Measurements from ENCODE around the gene LRRC56. TPM values are rescaled to one million over a fixed set of nuclear protein-coding genes. Genes with fewer than 3 reads are reported as not detected.
A peak's percentile ranks its signal among the peaks of the same experiment; 100 is the strongest.

LRRC56 gene
- total and polyA plus RNA-seq, 2 experiments from 2014 or later = 0.86 to 1.3 TPM

- 91 to 93% methylated on average over 10 of the region's 10 CpGs for WGBS, 2 experiments (ENCODE audit: low coverage in 1 of 2, low lambda C conversion rate in 2 of 2, missing lambda C conversion rate in 2 of 2)
- no peaks in the 10 kb centered on the region for H3K36me3 ChIP-seq (ENCODE audit: low read depth)
- peaks cover 9% of the 10 kb centered on the region; the same call in 1 of the 2 replicates for H3K4me1 ChIP-seq (ENCODE audit: insufficient read depth)
These were observed 16.1 kb upstream of the LRRC56 start for GRCh38 chr11:521177-521688.

GRCh38 chr11:526192-526591, 11.1 kb upstream of the LRRC56 start:
- Histone ChIP-seq H2AFZ (no peak overlapping the region), H3K9me3 (ENCODE audit: low read depth) (no peaks in the 10 kb centered on the region), H3K79me2 (ENCODE audit: insufficient read depth) (no peaks in the 10 kb centered on the region), H3K4me1 (ENCODE audit: insufficient read depth) (no peaks in the 10 kb centered on the region), H3K9ac (no peak overlapping the region), H3K36me3 (ENCODE audit: low read depth) (no peaks in the 10 kb centered on the region), H4K20me1 (ENCODE audit: insufficient read depth) (no peaks in the 10 kb centered on the region), H3K4me3 (no peak overlapping the region), H3K27me3 (replicated peaks; ENCODE audit: insufficient read depth) (no peaks in the 10 kb centered on the region), H3K27ac (no peak overlapping the region), H3K9me2 (ENCODE audit: insufficient read depth) (no peaks in the 10 kb centered on the region), H3K4me2 (ENCODE audit: unreplicated experiment) (no peak overlapping the region), H3F3A (ENCODE audit: insufficient read depth) (no peaks in the 10 kb centered on the region)
- no peak for DNase-seq
- TF ChIP-seq EZH2 (IDR thresholded peaks at IDR 0.05; ENCODE audit: insufficient read depth, poor library complexity, severe bottlenecking) (no peak), EZH2phosphoT487 (IDR thresholded peaks at IDR 0.05; ENCODE audit: insufficient read depth, low read depth) (no peak)
- in situ Hi-C loops (cut with MboI) = no loop called here
- WGBS, 2 experiments (ENCODE audit: low coverage in 1 of 2, low lambda C conversion rate in 2 of 2, missing lambda C conversion rate in 2 of 2) = 80 to 86% methylated on average over 17 of the region's 17 CpGs

More at GRCh38 chr11:521177-521688, 16.1 kb upstream of the LRRC56 start:
- Histone ChIP-seq H3K79me2 (ENCODE audit: insufficient read depth) (no peaks in the 10 kb centered on the region), H3K9ac (no peak overlapping the region), H4K20me1 (ENCODE audit: insufficient read depth) (no peaks in the 10 kb centered on the region), H3K4me3 (no peak overlapping the region), H3K4me2 (ENCODE audit: unreplicated experiment) (no peak overlapping the region), H3K9me3 (ENCODE audit: low read depth) (no peaks in the 10 kb centered on the region), H3K9me2 (ENCODE audit: insufficient read depth) (no peaks in the 10 kb centered on the region), H3F3A (ENCODE audit: insufficient read depth) (no peaks in the 10 kb centered on the region), H3K27ac (no peak overlapping the region), H3K27me3 (replicated peaks; ENCODE audit: insufficient read depth) (no peaks in the 10 kb centered on the region), H2AFZ (no peak overlapping the region)
- DNase-seq = peak; percentile 44
- in situ Hi-C loops (cut with MboI) = no loop called here
- no peak for TF ChIP-seq EZH2phosphoT487 (IDR thresholded peaks at IDR 0.05; ENCODE audit: insufficient read depth, low read depth)
- no peak for TF ChIP-seq EZH2 (IDR thresholded peaks at IDR 0.05; ENCODE audit: insufficient read depth, poor library complexity, severe bottlenecking)

- H3K36me3 ChIP-seq (ENCODE audit: low read depth) = no peaks in the 10 kb centered on the region
- no peaks in the 10 kb centered on the region for H3K9me2 ChIP-seq (ENCODE audit: insufficient read depth)
- DNase-seq = no peak
- H3K9ac ChIP-seq = no peak overlapping the region
- no peaks in the 10 kb centered on the region for H4K20me1 ChIP-seq (ENCODE audit: insufficient read depth)
- no peaks in the 10 kb centered on the region for H3K27me3 ChIP-seq (replicated peaks; ENCODE audit: insufficient read depth)
- no peaks in the 10 kb centered on the region for H3K9me3 ChIP-seq (ENCODE audit: low read depth)
- WGBS, 2 experiments (ENCODE audit: low coverage in 1 of 2, low lambda C conversion rate in 2 of 2, missing lambda C conversion rate in 2 of 2) = 79% methylated on average over 23 to 25 of the region's 30 CpGs
- in situ Hi-C loops (cut with MboI) = no loop called here
- no peak overlapping the region for H3K4me2 ChIP-seq (ENCODE audit: unreplicated experiment)
- H3K4me1 ChIP-seq (ENCODE audit: insufficient read depth) = no peaks in the 10 kb centered on the region
- no peak overlapping the region for H3K27ac ChIP-seq
- H3F3A ChIP-seq (ENCODE audit: insufficient read depth) = no peaks in the 10 kb centered on the region
- H3K4me3 ChIP-seq = no peak overlapping the region
- H3K79me2 ChIP-seq (ENCODE audit: insufficient read depth) = peaks cover under 1% of the 10 kb centered on the region; the same call in 1 of the 2 replicates
- no peak for TF ChIP-seq EZH2 (IDR thresholded peaks at IDR 0.05; ENCODE audit: insufficient read depth, poor library complexity, severe bottlenecking)
- TF ChIP-seq EZH2phosphoT487 (IDR thresholded peaks at IDR 0.05; ENCODE audit: insufficient read depth, low read depth) = no peak
- no peak overlapping the region for H2AFZ ChIP-seq
These were observed 9.0 kb upstream of the LRRC56 start for GRCh38 chr11:528166-528814.

- Histone ChIP-seq H3K27me3 (replicated peaks; ENCODE audit: insufficient read depth) (no peaks in the 10 kb centered on the region), H3K4me3 (no peak overlapping the region), H3K79me2 (ENCODE audit: insufficient read depth) (peaks cover 8% of the 10 kb centered on the region), H3F3A (ENCODE audit: insufficient read depth) (no peaks in the 10 kb centered on the region), H3K4me1 (ENCODE audit: insufficient read depth) (no peaks in the 10 kb centered on the region), H3K36me3 (ENCODE audit: low read depth) (no peaks in the 10 kb centered on the region), H3K9ac (no peak overlapping the region), H4K20me1 (ENCODE audit: insufficient read depth) (no peaks in the 10 kb centered on the region), H3K9me2 (ENCODE audit: insufficient read depth) (no peaks in the 10 kb centered on the region), H3K9me3 (ENCODE audit: low read depth) (no peaks in the 10 kb centered on the region), H3K27ac (no peak overlapping the region), H3K4me2 (ENCODE audit: unreplicated experiment) (no peak overlapping the region), H2AFZ (no peak overlapping the region)
- no peak for TF ChIP-seq EZH2 (IDR thresholded peaks at IDR 0.05; ENCODE audit: insufficient read depth, poor library complexity, severe bottlenecking)
- no peak for TF ChIP-seq EZH2phosphoT487 (IDR thresholded peaks at IDR 0.05; ENCODE audit: insufficient read depth, low read depth)
- WGBS, 2 experiments (ENCODE audit: low coverage in 1 of 2, low lambda C conversion rate in 2 of 2, missing lambda C conversion rate in 2 of 2) = 78% methylated on average over 23 to 26 of the region's 29 CpGs
- in situ Hi-C loops (cut with MboI) = no loop called here
- DNase-seq = no peak
These were observed 8.3 kb upstream of the LRRC56 start for GRCh38 chr11:528815-529727.
